DMS153 treated with DMSO at 0.1 percent for 48 hours (cell line): Measurements from ENCODE around the gene ASB4.
"Not testable (repeated sequence)": the region's sequence is repeated elsewhere in the genome, so short reads cannot be mapped to it uniquely, and the experiment has no call there.

ENCODE experiments used
- DNase-seq: peaks from one replicate; lab custom pipeline; 2025; ENCODE audit not compliant: unreplicated experiment; lab: John Stamatoyannopoulos, UW

The ASB4 gene

GRCh38 chr7:95478272-95479037 lies 7.3 kb upstream of the ASB4 start:
- DNase-seq, result peak; percentile 51

- no peak for DNase-seq
These were observed 5.6 kb upstream of the ASB4 start for GRCh38 chr7:95479992-95480624.

- no peak for DNase-seq
These were observed 4.2 kb upstream of the ASB4 start for GRCh38 chr7:95481271-95482165.

- no peak for DNase-seq
These were observed 3.3 kb upstream of the ASB4 start for GRCh38 chr7:95482424-95482823.

- DNase-seq, result no peak
These were observed 4.6 kb downstream of the ASB4 start for GRCh38 chr7:95490231-95490762.

- DNase-seq, result no peak
These were observed 5.5 kb downstream of the ASB4 start for GRCh38 chr7:95491201-95491600.

- peak; percentile 69 for DNase-seq
These were observed 6.0 kb downstream of the ASB4 start for GRCh38 chr7:95491634-95492314.

GRCh38 chr7:95493247-95493646 lies 7.5 kb downstream of the ASB4 start:
- DNase-seq, result no peak

GRCh38 chr7:95493844-95494243 lies 8.1 kb downstream of the ASB4 start:
- DNase-seq, result no peak

GRCh38 chr7:95501261-95501832 lies 15.6 kb downstream of the ASB4 start:
- DNase-seq, result no peak

GRCh38 chr7:95502403-95502802 lies 16.7 kb downstream of the ASB4 start:
- no peak for DNase-seq

GRCh38 chr7:95503271-95504131 lies 17.8 kb downstream of the ASB4 start:
- DNase-seq, result no peak

GRCh38 chr7:95504132-95504588 lies 18.4 kb downstream of the ASB4 start:
- not testable (repeated sequence) for DNase-seq

- no peak for DNase-seq
These were observed 23.0 kb downstream of the ASB4 start for GRCh38 chr7:95508780-95509179.

- peak; percentile 88 for DNase-seq
These were observed 23.5 kb downstream of the ASB4 start for GRCh38 chr7:95509199-95509598.

- peak; percentile 59 for DNase-seq
These were observed 26.0 kb downstream of the ASB4 start for GRCh38 chr7:95511716-95512260.

GRCh38 chr7:95517458-95517857 lies 31.7 kb downstream of the ASB4 start:
- DNase-seq, result no peak

- no peak for DNase-seq
These were observed 32.1 kb downstream of the ASB4 start for GRCh38 chr7:95517870-95518269.

- no peak for DNase-seq
These were observed 34.4 kb downstream of the ASB4 start for GRCh38 chr7:95520136-95520535.
